Measurements from ENCODE around the gene CTU2.

DNA sequence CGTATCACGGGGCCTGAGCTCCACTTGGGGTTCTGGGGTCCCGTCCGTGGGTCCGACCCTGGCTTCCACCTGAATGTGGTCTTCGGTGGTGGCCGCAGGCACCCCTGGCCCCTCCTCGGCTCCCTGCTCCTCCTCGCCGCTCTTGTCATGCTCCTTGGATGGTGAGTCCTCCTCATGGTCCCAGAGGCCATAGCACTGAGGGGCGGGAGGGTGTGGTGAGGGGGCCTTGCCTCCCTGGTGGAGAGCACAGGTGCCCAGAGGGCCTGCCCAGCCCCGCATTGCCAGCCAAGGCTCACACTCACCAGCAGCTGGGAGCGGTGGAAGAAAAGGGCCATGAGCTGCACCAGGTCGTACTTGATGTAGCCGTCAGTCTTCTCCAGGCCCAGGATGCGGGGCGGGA, 14.9 kb downstream of the CTU2 start:
- no peak for TF ChIP-seq POLR2A (IDR thresholded peaks at IDR 0.05)
- TF ChIP-seq, protein P1, sequence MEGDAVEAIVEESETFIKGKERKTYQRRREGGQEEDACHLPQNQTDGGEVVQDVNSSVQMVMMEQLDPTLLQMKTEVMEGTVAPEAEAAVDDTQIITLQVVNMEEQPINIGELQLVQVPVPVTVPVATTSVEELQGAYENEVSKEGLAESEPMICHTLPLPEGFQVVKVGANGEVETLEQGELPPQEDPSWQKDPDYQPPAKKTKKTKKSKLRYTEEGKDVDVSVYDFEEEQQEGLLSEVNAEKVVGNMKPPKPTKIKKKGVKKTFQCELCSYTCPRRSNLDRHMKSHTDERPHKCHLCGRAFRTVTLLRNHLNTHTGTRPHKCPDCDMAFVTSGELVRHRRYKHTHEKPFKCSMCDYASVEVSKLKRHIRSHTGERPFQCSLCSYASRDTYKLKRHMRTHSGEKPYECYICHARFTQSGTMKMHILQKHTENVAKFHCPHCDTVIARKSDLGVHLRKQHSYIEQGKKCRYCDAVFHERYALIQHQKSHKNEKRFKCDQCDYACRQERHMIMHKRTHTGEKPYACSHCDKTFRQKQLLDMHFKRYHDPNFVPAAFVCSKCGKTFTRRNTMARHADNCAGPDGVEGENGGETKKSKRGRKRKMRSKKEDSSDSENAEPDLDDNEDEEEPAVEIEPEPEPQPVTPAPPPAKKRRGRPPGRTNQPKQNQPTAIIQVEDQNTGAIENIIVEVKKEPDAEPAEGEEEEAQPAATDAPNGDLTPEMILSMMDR (IDR thresholded peaks at IDR 0.05): no peak

Data from stomach (tissue), 4 donors.